Smooth muscle cell (in vitro differentiated cells): Measurements from ENCODE around the gene TMTC2. TPM values are rescaled to one million over a fixed set of nuclear protein-coding genes. Genes with fewer than 3 reads are reported as not detected.

Source experiments
- DNase-seq: peaks from one replicate; lab custom pipeline; 2025; ENCODE audit not compliant: unreplicated experiment; lab: John Stamatoyannopoulos, UW
- H2AFZ ChIP-seq: fragments of 200-600 bp; sonication (generic); 2 replicates; pipeline ENCODE4 v1.6.0; 2016; ENCODE audit warnings: antibody characterized with exemption, low read depth, mild to moderate bottlenecking
- H3F3A ChIP-seq: fragments of 200-600 bp; sonication (generic); 2 replicates; pipeline ENCODE4 v1.6.0; 2017; ENCODE audit warnings: antibody characterized with exemption, low read depth
- H3K27ac ChIP-seq: fragments of 200-600 bp; sonication (generic); 2 replicates; pipeline ENCODE4 v1.5.1; 2016; ENCODE audit warnings: low read depth, mild to moderate bottlenecking
- H3K27me3 ChIP-seq: fragments of 200-600 bp; sonication (generic); 2 replicates; pipeline ENCODE4 v1.6.1; 2016; ENCODE audit warnings: low read depth, mild to moderate bottlenecking
- H3K36me3 ChIP-seq: fragments of 200-600 bp; sonication (generic); 2 replicates; pipeline ENCODE4 v1.5.1; 2016; ENCODE audit warnings: low read depth
- H3K4me1 ChIP-seq: fragments of 200-600 bp; sonication (generic); 2 replicates; pipeline ENCODE4 v1.5.1; 2016; ENCODE audit warnings: low read depth
- H3K4me2 ChIP-seq: fragments of 200-600 bp; sonication (generic); 2 replicates; pipeline ENCODE4 v1.6.0; 2016; ENCODE audit warnings: mild to moderate bottlenecking
- H3K4me3 ChIP-seq: fragments of 200-600 bp; sonication (generic); 2 replicates; pipeline ENCODE4 v1.5.1; 2016; ENCODE audit warnings: mild to moderate bottlenecking
- H3K79me2 ChIP-seq: fragments of 200-600 bp; sonication (generic); 2 replicates; pipeline ENCODE4 v1.6.0; 2016; ENCODE audit warnings: low read depth, mild to moderate bottlenecking
- H3K9ac ChIP-seq: fragments of 200-600 bp; sonication (generic); 2 replicates; pipeline ENCODE4 v1.6.0; 2016; ENCODE audit warnings: low read depth
- H3K9me3 ChIP-seq: fragments of 200-600 bp; sonication (generic); replicated peaks from 2 replicates; pipeline ENCODE4 v1.5.1; 2016; ENCODE audit warnings: low read depth
- H4K20me1 ChIP-seq: fragments of 200-600 bp; sonication (generic); 2 replicates; pipeline ENCODE4 v1.6.0; 2016; ENCODE audit warnings: low read depth
- WGBS: methylation state at CpG from one replicate; pipeline ENCODE4 v1.1.7; 2016; ENCODE audit warnings: low lambda C conversion rate; 5-methylcytosine and 5-hydroxymethylcytosine counted together
- polyA plus RNA-seq: library from polyadenylated mRNA; unstranded; fragments of >200 nt; fragmentation: Nextera tagmentation; extraction: Ambion mirVana; gene quantifications from 2 replicates; pipeline ENCODE4 v1.2.1, GENCODE V29; 2016
- total RNA-seq: library from RNA; depleted of rRNA; stranded (reverse); fragments of >200 nt; gene quantifications from 2 replicates; pipeline ENCODE4 v1.2.3, GENCODE V29; 2014
- TF ChIP-seq, protein P1 (sequence below): fragments of 200-600 bp; sonication (generic); IDR thresholded peaks from 2 replicates; pipeline ENCODE4 v1.5.1; 2017; ENCODE audit warnings: borderline replicate concordance, mild to moderate bottlenecking, antibody characterized with exemption; ENCODE audit not compliant: insufficient read depth, poor library complexity, severe bottlenecking

The TMTC2 gene
- total and polyA plus RNA-seq, 2 experiments from 2014 or later, result 0.71 to 10.6 TPM

- Histone ChIP-seq H3F3A (no peaks in the 10 kb centered on the region), H3K4me3 (no peak overlapping the region), H3K27me3 (no peaks in the 10 kb centered on the region), H3K9me3 (no peaks in the 10 kb centered on the region), H2AFZ (no peak overlapping the region), H3K27ac (no peak overlapping the region), H3K36me3 (no peaks in the 10 kb centered on the region), H3K9ac (no peak overlapping the region), H4K20me1 (no peaks in the 10 kb centered on the region), H3K4me1 (no peaks in the 10 kb centered on the region), H3K79me2 (no peaks in the 10 kb centered on the region), H3K4me2 (no peak overlapping the region)
- 84% methylated on average over 5 of the region's 5 CpGs for WGBS
- TF ChIP-seq, protein P1, sequence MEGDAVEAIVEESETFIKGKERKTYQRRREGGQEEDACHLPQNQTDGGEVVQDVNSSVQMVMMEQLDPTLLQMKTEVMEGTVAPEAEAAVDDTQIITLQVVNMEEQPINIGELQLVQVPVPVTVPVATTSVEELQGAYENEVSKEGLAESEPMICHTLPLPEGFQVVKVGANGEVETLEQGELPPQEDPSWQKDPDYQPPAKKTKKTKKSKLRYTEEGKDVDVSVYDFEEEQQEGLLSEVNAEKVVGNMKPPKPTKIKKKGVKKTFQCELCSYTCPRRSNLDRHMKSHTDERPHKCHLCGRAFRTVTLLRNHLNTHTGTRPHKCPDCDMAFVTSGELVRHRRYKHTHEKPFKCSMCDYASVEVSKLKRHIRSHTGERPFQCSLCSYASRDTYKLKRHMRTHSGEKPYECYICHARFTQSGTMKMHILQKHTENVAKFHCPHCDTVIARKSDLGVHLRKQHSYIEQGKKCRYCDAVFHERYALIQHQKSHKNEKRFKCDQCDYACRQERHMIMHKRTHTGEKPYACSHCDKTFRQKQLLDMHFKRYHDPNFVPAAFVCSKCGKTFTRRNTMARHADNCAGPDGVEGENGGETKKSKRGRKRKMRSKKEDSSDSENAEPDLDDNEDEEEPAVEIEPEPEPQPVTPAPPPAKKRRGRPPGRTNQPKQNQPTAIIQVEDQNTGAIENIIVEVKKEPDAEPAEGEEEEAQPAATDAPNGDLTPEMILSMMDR, result no peak
- no peak for DNase-seq
Measured at GRCh38 chr12:82810568-82810967, 123.9 kb downstream of the TMTC2 start.

- Histone ChIP-seq H3K9ac (no peak overlapping the region), H3K27me3 (no peaks in the 10 kb centered on the region), H3K27ac (peak overlapping the region; percentile 33), H3K36me3 (no peaks in the 10 kb centered on the region), H3F3A (peaks cover 6% of the 10 kb centered on the region), H4K20me1 (no peaks in the 10 kb centered on the region), H3K4me2 (peak overlapping the region; percentile 38), H3K9me3 (no peaks in the 10 kb centered on the region), H3K4me1 (no peaks in the 10 kb centered on the region), H2AFZ (no peak overlapping the region), H3K79me2 (no peaks in the 10 kb centered on the region), H3K4me3 (no peak overlapping the region)
- DNase-seq, result no peak
- TF ChIP-seq, protein P1, result no peak
Measured at GRCh38 chr12:82817368-82817767, 130.7 kb downstream of the TMTC2 start.

DNA sequence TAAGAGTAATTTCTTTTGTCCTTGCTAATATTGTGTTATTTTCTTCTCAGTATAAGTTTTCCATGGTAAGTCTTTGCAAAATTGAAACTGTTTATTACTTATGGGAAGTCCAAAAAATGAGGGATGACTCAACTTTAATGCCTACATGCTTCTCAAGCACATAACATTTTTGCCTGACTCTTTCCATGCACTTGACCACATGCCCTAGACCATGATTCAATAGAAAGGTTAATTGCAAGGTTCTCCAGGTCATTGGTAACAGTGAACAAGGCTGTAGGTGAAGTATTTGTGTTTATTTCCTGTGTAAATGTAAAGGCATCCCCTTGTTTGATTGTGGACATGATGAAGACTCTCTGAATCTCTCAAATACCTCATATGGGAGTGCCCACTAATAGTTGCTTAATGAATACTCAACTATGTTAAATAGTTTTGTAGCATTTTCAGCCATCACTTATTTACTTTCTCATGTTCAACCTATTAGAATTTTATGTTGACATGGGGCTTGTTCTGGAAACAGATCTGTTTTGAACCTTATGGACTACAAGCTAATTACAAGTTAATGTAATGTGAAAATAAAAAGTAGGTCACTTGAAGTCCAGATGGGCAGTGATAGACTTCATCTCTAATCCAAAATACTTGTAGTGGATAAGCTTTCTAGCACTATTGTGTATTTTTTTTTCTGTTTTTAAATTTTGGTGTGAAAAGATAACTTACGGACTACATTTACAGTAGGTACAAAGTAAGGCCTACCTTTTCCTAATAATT is 131.7 kb downstream of the TMTC2 start:
- Histone ChIP-seq H3K4me3 (no peak overlapping the region), H3K36me3 (no peaks in the 10 kb centered on the region), H4K20me1 (no peaks in the 10 kb centered on the region), H3K9ac (no peak overlapping the region), H3K27me3 (no peaks in the 10 kb centered on the region), H2AFZ (no peak overlapping the region), H3K79me2 (no peaks in the 10 kb centered on the region), H3K4me2 (no peak overlapping the region), H3K27ac (peak overlapping the region; percentile 33), H3K9me3 (no peaks in the 10 kb centered on the region), H3K4me1 (no peaks in the 10 kb centered on the region), H3F3A (peaks cover 6% of the 10 kb centered on the region)
- TF ChIP-seq, protein P1, result no peak
- DNase-seq, result no peak
- 97% methylated on average over 1 of the region's 1 CpG for WGBS

DNA sequence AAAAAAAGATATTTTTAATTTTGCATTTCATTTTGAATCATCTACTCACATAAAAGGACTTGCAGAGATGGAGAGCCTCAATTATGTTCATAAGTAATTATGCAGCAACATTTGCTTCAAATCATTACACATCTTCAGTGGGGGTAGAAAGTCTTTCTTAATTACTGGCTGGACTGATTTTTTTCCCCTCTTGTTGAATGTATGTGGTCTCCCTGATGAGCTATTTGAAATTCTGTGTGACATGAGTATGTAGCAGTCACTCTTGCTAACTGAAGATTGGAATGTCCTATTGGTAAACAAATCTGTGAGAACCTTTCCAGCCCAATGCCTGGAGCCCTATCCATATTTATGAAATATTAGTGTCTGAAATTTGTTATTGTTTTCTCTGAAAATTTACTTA is 139.8 kb downstream of the TMTC2 start:
- Histone ChIP-seq H3K36me3 (no peaks in the 10 kb centered on the region), H3K9me3 (no peaks in the 10 kb centered on the region), H3K27ac (no peak overlapping the region), H3K4me2 (no peak overlapping the region), H2AFZ (no peak overlapping the region), H3K4me3 (no peak overlapping the region), H4K20me1 (no peaks in the 10 kb centered on the region), H3K79me2 (no peaks in the 10 kb centered on the region), H3K4me1 (peaks cover 7% of the 10 kb centered on the region), H3K9ac (no peak overlapping the region), H3F3A (no peaks in the 10 kb centered on the region), H3K27me3 (no peaks in the 10 kb centered on the region)
- TF ChIP-seq, protein P1, result no peak
- no peak for DNase-seq
